PC-9 (cell line): Measurements from ENCODE around the gene ANXA6.

Source experiments
- CTCF ChIP-seq: fragments of 200-600 bp; sonication (generic); conservative IDR thresholded peaks from 2 replicates; pipeline ENCODE4 v1.6.1; 2017; ENCODE audit warnings: mixed run types, antibody characterized with exemption, mild to moderate bottlenecking, moderate library complexity
- EZH2 ChIP-seq: fragments of 200-600 bp; sonication (generic); IDR thresholded peaks from 2 replicates; pipeline ENCODE4 v1.8.0; 2017; ENCODE audit warnings: antibody characterized with exemption, low read depth

- TF ChIP-seq CTCF (no peak), EZH2 (no peak)
Measured at GRCh38 chr5:151156507-151157420, 815 bp downstream of the ANXA6 start.
